ENCODE measurements around the gene PRR20G. TPM values are rescaled to one million over a fixed set of nuclear protein-coding genes. Genes with fewer than 3 reads are reported as not detected.

Gene PRR20G
- total RNA-seq, 2 donors from 2014 or later: 5.1 TPM; not detected in 1

DNA sequence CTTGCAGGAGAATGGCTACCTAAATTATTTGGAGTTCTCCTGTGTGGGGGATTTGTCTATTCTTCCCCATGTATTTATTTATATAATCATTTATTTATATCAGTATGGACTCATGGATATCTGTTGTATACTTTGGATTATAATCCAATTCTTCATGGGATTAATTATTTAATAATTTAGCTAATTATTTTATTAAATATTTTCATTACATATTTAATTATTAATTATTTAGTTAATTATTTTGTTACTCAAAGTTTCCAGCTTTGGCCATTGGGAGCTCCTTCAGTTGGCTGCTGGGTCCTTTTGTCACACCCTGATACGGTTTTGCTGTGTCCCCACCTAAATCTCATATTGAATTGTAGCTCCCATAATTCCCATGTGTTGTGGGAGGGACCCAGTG is 3.3 kb upstream of the PRR20G start:
- intact Hi-C loops (cut with DNase I): no loop called here
- H3K4me3 ChIP-seq: no peak overlapping the region
- WGBS: 88% methylated on average over 1 of the region's 1 CpG
- TF ChIP-seq, protein P1, sequence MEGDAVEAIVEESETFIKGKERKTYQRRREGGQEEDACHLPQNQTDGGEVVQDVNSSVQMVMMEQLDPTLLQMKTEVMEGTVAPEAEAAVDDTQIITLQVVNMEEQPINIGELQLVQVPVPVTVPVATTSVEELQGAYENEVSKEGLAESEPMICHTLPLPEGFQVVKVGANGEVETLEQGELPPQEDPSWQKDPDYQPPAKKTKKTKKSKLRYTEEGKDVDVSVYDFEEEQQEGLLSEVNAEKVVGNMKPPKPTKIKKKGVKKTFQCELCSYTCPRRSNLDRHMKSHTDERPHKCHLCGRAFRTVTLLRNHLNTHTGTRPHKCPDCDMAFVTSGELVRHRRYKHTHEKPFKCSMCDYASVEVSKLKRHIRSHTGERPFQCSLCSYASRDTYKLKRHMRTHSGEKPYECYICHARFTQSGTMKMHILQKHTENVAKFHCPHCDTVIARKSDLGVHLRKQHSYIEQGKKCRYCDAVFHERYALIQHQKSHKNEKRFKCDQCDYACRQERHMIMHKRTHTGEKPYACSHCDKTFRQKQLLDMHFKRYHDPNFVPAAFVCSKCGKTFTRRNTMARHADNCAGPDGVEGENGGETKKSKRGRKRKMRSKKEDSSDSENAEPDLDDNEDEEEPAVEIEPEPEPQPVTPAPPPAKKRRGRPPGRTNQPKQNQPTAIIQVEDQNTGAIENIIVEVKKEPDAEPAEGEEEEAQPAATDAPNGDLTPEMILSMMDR (IDR thresholded peaks at IDR 0.05): no peak
- TF ChIP-seq POLR2A (IDR thresholded peaks at IDR 0.05): no peak
- no peak for TF ChIP-seq POLR2AphosphoS5 (IDR thresholded peaks at IDR 0.05)
- H3K4me1 ChIP-seq (replicated peaks): no peaks in the 10 kb centered on the region
- no peaks in the 10 kb centered on the region for H3K36me3 ChIP-seq
- no peaks in the 10 kb centered on the region for H3K9me3 ChIP-seq
- no peaks in the 10 kb centered on the region for H3K27me3 ChIP-seq (replicated peaks; ENCODE audit: insufficient read depth)
- no peak overlapping the region for H3K27ac ChIP-seq
- DNase-seq (ENCODE audit: low spot score): no peak

DNA sequence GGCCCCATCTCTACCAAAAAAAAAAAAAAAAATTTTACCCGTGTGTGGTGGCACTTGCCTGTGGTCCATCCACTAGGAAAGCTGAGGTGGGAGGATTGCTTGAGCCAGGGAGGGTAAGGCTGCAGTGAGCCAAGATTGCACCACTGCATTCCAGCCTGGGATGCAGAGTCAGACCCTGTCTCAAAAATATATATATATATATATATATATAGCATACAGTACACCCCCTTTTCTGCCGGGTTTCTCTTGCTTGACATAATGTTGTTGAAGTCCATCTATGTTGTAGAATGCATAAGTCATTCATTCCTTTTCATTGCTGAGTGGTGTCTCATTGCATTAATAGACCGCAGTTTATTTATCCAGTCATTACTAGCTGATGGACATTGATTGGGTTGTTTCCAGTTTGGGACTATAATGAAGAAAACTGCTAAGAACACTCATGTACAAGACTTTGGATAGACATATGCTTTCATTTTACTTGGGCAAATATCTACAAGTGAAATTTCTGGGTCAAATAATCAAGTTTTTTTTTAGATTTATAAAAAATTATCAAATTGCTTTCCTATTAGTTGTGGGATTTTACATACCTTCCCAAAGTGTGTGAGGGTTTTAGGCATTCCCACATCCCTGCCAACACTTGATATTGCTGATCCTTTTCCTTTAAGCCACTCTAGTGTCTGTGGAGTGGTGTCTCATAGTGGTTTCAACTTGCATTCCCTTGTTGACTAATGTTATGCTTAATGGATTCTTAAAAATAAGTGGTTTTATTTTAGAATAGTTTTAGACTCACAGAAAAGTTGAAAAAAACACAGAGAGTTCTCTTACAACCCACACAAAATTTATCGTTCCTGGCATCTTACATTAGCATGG is 2.1 kb upstream of the PRR20G start:
- Histone ChIP-seq H3K9me3 (no peaks in the 10 kb centered on the region), H3K4me3 (no peak overlapping the region), H3K36me3 (no peaks in the 10 kb centered on the region), H3K27ac (no peak overlapping the region), H3K27me3 (replicated peaks; ENCODE audit: insufficient read depth) (no peaks in the 10 kb centered on the region), H3K4me1 (replicated peaks) (no peaks in the 10 kb centered on the region)
- no peak for DNase-seq (ENCODE audit: low spot score)
- TF ChIP-seq, protein P1 (IDR thresholded peaks at IDR 0.05): no peak
- TF ChIP-seq POLR2AphosphoS5 (IDR thresholded peaks at IDR 0.05) (no peak), POLR2A (IDR thresholded peaks at IDR 0.05) (no peak)
- intact Hi-C loops (cut with DNase I): no loop called here
- WGBS: 76% methylated on average over 4 of the region's 4 CpGs

DNA sequence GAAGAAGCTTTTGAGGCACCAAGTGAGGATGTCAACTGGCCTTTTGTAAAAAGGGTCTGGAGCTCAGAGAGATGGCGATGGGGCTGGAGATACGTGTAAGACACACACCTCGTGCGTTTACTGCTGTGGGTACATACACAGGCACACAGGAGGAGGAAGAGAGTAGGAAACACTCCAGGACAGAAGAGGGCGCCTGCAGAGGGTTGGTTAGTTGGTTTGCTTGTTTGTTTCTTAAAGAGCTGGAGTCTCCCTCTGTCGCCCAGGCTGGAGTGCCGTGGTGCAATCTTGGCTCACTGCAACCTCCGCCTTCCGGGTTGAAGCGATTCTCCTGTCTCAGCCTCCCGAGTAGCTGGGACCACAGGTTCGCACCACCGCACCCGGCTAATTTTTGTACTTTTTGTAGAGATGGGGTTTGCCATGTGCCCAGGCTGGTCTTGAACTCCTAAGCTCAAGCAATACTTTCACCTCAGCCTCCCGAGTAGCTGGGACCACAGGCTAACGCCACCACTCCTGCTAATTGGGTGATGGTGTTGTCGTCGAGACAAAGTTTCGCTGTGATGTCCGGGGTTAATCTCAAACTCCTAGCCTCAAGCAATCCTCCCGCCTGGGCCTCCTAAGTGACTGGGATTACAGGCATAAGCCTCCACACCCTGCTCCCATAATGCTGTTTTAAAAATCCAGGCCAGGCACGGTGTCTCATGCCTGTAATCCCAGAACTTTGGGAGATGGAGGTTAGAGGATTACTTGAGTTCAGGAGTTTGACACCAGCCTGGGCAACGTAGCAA is 1.3 kb upstream of the PRR20G start:
- TF ChIP-seq POLR2A (IDR thresholded peaks at IDR 0.05): no peak
- intact Hi-C loops (cut with DNase I): no loop called here
- no peak for DNase-seq (ENCODE audit: low spot score)
- Histone ChIP-seq H3K4me3 (no peak overlapping the region), H3K27ac (no peak overlapping the region), H3K9me3 (no peaks in the 10 kb centered on the region), H3K27me3 (replicated peaks; ENCODE audit: insufficient read depth) (no peaks in the 10 kb centered on the region), H3K4me1 (replicated peaks) (no peaks in the 10 kb centered on the region), H3K36me3 (no peaks in the 10 kb centered on the region)
- WGBS: 86% methylated on average over 23 of the region's 23 CpGs

DNA sequence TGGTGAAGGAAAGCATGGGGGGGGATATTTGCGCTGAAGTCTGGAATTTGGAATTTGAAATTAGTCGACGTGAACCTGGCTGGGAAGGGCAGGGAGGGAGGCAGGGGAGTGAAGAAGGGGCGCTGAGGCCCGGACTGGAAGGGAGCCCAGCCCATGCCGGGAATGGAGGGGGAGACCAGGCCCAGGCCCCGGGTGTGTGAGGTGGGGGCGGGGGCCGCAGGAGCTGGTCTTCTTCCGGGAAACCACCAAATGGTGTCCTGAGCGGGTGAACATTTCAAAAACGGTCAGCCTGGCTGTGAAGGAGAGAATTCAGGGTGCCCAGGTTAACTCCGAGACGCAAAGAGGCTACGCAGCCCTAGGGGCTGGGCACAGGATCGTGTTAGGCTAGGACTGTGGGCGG is 497 bp upstream of the PRR20G start:
- TF ChIP-seq POLR2AphosphoS5 (IDR thresholded peaks at IDR 0.05) (no peak), POLR2A (IDR thresholded peaks at IDR 0.05) (no peak)
- TF ChIP-seq, protein P1 (IDR thresholded peaks at IDR 0.05): no peak
- Histone ChIP-seq H3K36me3 (no peaks in the 10 kb centered on the region), H3K9me3 (no peaks in the 10 kb centered on the region), H3K4me3 (no peak overlapping the region), H3K4me1 (replicated peaks) (no peaks in the 10 kb centered on the region), H3K27ac (no peak overlapping the region), H3K27me3 (replicated peaks; ENCODE audit: insufficient read depth) (no peaks in the 10 kb centered on the region)
- WGBS: 89% methylated on average over 17 of the region's 17 CpGs
- no peak for DNase-seq (ENCODE audit: low spot score)
- intact Hi-C loops (cut with DNase I): no loop called here

DNA sequence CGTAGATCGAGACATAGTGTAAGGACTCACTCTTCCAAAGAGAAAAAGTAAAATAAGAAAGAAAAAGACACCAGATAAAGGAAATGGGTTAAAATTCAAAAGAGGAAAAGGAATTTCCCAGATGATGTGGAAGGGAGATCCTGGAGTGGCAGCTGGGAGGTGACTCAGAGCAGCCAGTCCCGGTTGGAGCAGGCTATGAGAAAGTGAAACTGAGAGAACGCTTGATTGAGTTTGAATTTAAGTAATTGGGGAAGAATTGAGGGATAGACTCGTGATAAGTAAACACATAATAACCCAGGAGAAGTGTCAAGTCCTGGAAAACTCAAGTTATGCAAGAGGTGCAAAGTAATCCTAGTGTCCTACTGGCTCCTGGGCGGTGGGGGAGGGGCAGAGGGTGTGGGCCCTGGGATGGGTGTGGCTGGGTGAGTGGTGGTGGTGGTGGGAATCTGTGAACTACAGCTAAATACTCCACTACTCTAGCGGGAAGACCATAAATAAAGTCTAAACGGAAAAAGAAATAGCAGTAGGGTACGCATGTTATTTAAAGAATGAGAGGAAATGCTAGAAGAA is 1.2 kb downstream of the PRR20G start:
- intact Hi-C loops (cut with DNase I): no loop called here
- Histone ChIP-seq H3K36me3 (no peaks in the 10 kb centered on the region), H3K9me3 (no peaks in the 10 kb centered on the region), H3K4me1 (replicated peaks) (no peaks in the 10 kb centered on the region), H3K4me3 (no peak overlapping the region), H3K27ac (no peak overlapping the region), H3K27me3 (replicated peaks; ENCODE audit: insufficient read depth) (no peaks in the 10 kb centered on the region)
- DNase-seq (ENCODE audit: low spot score): no peak
- WGBS: 69% methylated on average over 9 of the region's 9 CpGs
- TF ChIP-seq, protein P1 (IDR thresholded peaks at IDR 0.05): no peak
- TF ChIP-seq POLR2AphosphoS5 (IDR thresholded peaks at IDR 0.05) (no peak), POLR2A (IDR thresholded peaks at IDR 0.05) (no peak)
